Daoy (cell line): ENCODE data around the gene CCR4. TPM values are rescaled to one million over a fixed set of nuclear protein-coding genes. Genes with fewer than 3 reads are reported as not detected.
"Not testable (repeated sequence)": the region's sequence is repeated elsewhere in the genome, so short reads cannot be mapped to it uniquely, and the experiment has no call there.

Source experiments
- DNase-seq: peaks from one replicate; pipeline ENCODE4 v3.0.0-alpha.2; 2015; ENCODE audit warnings: low read depth
- total RNA-seq: library from RNA; depleted of rRNA; stranded (reverse); fragments of >200 nt; shearing (Covaris generic); gene quantifications from 2 replicates; pipeline ENCODE4 v1.2.3, GENCODE V29; 2014; rRNA removed

CCR4 gene
- total RNA-seq, 1 experiment from 2014 or later, result not detected

DNA sequence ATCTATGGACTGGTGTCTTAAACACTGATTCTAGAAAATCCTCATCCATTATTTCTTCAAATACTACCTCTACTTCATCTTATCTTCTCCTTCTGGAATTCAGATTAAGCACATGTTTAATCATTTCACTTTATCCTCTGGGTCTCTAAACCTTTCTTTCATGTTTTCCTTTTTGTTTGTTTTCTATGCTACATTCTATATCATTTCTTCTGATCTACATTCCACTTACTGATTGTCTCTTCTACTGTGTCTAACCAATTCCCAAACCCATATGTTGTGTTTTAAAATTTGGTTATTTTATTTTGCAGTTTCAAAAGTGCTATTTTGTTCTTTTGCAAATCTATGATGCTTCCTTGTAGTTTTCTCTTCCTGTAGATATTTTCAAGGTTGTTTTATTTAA is 31.7 kb downstream of the CCR4 start:
- no peak for DNase-seq

DNA sequence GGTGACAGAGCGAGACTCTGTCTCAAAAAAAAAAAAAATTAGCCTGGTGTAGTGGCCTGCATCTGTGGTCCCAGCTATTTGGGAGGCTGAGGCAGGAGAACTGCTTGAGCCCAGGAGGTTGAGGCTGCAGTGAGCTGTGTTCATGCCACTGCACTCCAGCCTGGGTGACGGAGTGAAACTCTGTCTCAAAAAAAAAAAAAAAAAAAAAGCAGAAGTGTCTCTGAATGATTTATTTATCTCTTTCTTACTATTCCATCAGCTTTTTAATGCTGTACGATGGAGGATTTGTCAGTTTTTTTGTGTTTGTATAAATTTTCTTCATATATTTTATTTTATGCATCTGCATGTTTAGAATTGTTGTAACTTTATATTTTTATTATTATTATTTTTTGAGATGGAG is 33.5 kb downstream of the CCR4 start:
- DNase-seq, result not testable (repeated sequence)

DNA sequence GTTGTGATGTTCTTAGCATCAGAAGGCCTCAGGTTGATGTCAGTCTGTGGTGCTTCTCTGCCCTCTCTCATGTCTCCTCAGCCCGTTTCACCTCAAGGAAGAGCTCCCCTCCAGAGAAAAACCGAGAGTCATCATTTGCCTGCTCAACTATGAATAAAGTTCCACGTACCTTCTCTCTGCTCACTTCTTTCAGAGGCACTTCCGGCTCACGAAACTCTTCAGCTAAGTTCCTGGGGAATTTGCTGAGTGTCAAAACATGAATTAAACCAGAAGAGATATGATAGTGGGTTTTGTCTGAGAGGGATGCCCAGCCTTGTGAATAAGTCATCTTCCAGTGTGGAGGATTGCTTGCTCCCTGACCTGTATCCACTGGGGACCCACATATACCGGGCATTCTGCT is 37.7 kb downstream of the CCR4 start:
- no peak for DNase-seq

DNA sequence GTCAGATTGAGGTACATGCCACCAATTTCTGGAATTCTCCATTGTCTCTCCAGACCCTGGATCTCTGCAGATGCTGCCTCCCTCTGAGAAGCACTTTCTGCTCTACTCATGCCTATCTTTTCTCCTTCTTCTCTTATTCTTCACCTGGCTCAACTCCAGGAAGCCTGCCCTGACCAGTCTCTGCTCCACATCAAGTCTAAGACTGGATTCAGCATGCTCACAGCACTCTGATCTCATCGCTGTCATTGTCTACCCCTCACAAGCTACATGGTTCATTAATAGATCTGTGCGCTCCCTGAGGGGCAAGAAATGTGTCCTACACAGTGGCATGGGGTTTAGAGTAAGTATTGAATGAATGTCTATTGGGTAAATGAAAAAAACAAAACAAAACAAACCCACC is 38.7 kb downstream of the CCR4 start:
- no peak for DNase-seq

DNA sequence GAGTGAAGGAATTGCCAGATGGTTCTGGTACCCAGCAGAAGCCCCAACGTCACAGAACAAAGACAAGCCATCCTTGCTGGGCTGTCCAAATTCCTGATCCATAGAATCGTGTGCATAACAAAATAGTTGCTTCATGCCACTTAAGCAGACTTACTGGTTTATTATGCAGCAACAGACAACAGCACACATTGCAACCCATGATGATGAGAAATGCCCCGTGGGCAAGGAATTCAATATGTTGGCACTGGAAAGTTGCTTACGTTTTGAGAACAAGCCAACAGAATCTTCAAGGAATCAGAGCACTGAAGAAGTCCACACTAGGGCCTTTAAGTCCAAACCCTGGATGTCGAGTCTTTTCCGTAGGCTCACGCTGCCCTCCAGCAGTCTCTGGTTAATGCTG is 40.3 kb downstream of the CCR4 start:
- no peak for DNase-seq

DNA sequence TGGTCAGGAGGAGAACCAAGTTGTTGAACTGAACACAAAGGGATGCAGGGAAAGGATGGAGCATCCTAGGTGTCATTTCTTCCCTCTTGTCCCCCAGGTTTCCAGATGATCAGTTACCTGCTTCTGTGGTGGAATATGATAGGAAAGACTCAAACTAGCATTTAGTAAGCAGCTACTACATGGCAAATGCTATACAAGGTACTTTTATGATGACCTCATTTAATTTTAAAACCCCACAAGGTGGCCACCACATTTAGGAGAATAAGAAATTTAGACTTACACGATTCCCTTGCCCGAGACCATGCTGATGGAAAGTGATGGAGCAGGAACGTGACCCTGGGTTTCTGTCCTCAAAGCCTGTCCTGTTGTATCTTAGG is 40.9 kb downstream of the CCR4 start:
- no peak for DNase-seq

DNA sequence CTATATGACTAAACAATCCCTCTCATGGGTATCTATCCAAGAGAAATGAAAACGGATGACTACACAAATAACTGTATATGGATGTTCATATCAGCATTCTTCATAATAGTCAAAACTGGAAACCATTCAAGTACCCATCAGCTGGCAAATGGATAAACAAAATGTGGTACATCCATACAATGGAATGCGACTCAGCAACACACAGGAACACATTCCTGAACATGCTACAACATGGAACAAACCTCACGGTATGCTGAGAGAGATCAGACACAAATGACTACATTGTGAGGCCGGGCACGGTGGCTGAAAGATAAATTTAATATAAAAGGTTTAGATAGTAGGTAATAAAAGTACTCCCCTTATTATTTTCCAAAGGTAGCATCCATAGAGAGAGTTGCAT is 42.6 kb downstream of the CCR4 start:
- no peak for DNase-seq

DNA sequence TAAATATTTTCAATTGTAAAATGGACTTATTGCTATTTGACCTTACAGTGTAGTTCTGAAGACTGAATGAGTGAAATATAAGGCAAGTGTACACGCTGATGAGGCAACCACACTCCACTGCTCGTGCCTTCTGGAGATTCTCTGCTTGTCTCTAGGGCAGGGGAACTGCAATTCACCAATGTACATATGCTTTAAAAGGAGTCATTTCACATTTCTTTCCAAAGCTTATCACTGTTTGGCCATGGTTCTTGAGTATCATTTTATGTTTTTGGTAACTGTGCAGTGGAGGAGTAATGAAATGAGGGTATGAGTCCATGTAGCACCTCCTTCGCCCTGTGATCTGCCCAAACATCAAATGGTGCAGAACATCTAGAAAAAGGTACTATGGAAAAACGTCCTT is 43.7 kb downstream of the CCR4 start:
- no peak for DNase-seq

DNA sequence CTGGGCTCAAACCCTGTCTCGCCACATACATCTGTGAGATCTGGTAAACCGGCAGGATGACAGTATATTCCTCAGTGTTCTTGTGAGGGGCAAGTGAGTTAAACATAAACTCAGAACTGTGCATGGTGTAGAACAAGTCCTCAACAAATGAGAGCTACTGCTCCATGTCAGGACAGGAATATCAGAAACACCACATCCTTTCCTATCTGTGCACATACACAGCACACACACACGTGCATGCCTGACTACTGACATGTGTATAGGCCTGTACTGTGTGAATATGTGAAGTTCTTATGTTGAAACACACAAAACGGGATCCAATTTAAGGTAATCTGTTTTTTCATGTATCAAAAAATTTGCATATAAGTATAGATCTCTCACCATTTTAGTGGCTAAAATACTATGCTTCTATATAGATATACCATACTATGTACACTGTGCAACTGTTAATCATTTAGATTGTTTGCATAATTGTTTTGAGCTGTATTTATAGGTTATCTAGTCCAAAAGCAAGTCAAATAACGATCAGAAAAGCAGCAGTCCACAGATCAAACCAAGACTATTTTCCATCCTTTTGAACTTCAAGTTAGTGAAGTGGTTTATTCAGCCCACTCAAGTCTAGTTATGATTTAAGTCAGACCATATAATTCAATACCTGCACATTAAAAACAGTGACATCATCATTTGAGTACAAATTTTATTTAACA is 44.8 kb downstream of the CCR4 start:
- DNase-seq, result no peak

DNA sequence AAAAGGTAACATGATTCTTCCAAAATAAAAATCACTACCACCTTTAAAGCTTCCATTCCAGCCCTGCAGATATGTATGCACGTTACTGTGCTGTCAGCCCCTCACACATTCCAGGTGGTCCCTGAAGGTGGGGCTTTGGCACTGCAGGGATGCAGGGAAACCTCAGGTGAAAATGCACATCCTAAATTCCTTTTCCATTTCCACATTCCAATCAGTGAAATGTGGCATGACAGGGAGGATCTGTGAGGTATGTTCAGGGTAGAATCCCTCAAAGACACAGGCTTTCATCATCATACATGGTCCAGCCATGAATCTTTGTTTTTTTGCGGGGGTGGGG is 45.3 kb downstream of the CCR4 start:
- no peak for DNase-seq

DNA sequence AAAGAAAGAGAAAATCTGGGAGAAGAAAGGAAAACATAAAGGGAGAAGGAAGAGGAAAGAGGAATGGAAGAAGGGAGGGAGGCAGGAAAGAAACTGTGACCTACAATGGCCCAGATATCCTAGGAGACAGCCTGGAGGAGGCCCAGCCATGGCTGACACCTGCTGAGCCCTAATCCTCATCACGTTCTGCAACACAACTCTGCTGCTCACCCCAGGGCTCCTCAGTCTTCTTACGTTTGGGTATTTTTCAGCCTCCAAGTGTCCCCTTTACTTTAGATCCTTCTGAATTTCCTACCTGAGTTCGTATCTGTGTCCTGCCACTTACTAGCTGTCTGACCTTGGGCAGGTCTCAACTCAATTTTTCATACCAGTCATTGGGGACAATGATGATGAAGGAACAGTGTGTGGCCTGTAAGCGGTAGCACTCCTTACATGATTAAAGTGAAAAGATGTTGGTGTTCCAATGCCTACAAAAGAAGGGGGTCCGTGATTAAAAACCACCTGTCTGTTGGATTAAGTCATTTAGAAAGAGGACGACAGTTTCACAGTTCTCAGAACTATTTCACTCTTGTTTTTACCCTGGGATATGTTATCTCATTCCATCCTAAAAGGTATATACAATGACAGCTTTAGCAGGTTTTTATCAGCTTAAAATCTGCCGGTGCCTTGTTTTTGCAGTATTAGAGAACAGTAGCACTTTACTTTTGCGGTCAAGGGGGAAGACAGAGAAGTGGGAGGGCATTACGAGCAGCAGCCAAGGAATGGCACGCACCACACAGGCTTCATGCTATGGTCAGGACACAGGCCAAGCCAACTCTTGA is 47.4 kb downstream of the CCR4 start:
- no peak for DNase-seq

DNA sequence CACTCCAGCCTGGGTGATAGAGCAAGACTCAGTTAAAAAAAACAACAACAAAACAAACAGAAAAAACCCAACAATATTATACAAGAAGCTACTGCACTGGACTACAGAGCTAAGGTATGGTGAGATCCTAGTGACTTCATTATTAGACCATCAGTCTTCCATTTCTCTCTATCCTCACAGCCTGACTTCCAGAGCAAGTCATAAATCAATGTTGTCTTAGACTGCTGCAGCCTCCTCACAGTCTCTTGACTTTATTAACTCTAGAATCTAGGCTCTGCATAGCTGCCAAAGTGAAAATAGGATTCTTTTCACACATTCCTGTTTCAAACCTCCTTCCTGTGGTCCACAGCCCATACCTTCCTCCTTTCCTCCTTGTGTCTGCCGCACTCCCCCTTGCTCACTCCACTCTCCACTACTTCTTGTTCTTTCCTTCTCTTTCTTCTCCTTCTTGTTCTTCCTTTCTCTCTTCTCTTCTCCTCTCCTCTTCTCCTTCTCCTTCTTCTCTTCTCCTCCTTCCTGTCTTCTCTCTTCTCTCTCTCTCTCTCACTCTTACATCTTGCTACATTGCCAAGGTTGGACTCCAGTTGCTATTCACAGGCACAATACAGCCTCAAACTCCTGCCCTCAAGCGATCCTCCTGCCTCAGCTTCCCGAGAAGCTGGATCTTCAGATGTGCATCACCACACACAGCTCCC is 49.4 kb downstream of the CCR4 start:
- no peak for DNase-seq

DNA sequence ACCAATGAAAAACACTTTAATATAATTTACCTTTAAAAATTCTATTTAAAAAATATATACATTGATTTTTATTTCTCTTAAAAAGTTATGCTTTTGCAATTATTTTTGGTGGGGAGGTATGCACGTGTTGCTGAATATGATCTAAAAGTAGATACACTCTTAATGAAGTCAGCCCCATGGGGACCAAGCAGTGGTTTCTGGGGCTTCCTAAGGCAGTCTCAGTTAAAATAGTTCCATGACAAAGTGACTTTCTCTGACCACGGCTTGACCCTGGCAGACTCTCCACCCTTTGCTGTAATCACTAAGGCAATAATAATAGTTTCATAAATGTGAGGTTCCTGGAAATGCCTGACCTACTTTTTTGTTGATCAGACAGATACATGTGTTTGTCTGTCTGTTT is 50.4 kb downstream of the CCR4 start:
- no peak for DNase-seq

DNA sequence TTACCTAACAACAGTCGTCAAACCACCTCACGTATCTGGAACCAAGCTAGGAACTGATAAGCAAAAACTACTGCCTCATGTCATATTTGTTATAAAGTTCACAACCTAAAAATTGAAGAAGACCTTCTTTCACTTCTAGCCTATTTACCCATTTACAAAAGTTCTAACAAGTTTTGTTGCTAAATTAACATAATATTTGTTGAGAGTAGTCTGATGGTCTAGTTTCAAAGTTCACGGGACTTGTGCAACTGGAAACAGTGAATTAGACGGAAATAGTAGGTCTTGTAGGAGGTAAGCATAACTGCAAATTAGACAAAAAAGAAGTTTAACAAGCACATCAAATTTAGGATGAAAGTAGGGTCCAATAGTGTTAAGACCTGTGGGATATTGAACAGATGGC is 51.9 kb downstream of the CCR4 start:
- DNase-seq, result no peak

DNA sequence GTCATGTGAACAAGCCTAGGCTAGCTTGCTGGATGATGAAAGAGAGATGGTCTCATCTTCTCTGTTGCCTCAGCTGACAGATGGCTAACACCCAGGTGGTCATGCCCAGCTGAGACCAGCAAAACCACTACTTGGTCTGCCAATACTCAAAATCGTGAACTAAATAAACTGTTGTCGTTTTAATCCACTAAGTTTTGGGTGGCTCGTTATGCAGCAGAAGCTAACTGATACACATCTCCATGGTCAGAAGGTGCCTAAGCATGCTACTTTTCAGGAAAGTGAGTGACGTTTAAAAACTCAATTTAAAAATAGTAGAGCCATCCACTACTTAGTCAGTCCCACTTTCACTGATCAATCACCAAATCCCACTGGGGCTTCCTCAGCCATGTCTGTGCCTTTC is 52.8 kb downstream of the CCR4 start:
- no peak for DNase-seq

DNA sequence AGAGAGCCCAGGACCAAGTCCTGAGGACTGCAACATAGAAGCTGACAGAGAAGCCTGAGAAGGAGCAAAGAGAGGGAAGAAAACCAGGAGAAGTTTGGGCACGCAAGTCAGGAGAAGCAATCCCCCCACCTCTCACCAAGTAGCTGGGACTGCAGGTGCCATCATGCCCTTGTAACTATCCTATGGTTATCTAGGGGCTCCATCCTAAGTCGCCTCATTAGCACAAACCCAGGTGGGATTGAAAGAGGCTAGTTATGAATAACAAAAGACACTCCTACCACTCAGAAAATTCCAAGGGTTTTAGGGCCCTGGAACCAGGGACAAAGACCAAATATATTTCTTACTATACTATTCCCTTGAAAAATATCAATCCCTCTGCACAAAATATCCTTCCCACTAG is 53.5 kb downstream of the CCR4 start:
- DNase-seq, result no peak

Other genes with a start within 250 kb of the CCR4 start
- 0.06 TPM in 1 of 2 replicates, not detected in the other for gene TRIM71, start 133.6 kb upstream of the CCR4 start, total RNA-seq
- gene GLB1, start 145.5 kb downstream of the CCR4 start, total RNA-seq, result 22.1 and 31.6 TPM in 2 replicates
- gene TMPPE, start 145.5 kb downstream of the CCR4 start, total RNA-seq, result 0.36 and 0.97 TPM in 2 replicates
- 72.1 and 83.0 TPM in 2 replicates for gene CRTAP, start 162.4 kb downstream of the CCR4 start, total RNA-seq